HG03280 (cell line): Measurements from ENCODE around the gene SIRT6.
"Not testable (repeated sequence)": the region's sequence is repeated elsewhere in the genome, so short reads cannot be mapped to it uniquely, and the experiment has no call there.

Source experiments
- ATAC-seq: cut with Tn5 transposase; IDR thresholded peaks from one replicate; pipeline ENCODE4 v1.9.1; 2021; ENCODE audit warnings: mild to moderate bottlenecking, moderate library complexity; ENCODE audit not compliant: unreplicated experiment

The SIRT6 gene

GRCh38 chr19:4138445-4138844, 43.9 kb downstream of the SIRT6 start:
- no peak for ATAC-seq

GRCh38 chr19:4136680-4137088, 45.7 kb downstream of the SIRT6 start:
- no peak for ATAC-seq

GRCh38 chr19:4135386-4135785, 47.0 kb downstream of the SIRT6 start:
- not testable (repeated sequence) for ATAC-seq

- ATAC-seq, result no peak
These were observed 48.0 kb downstream of the SIRT6 start for GRCh38 chr19:4134351-4134750.

GRCh38 chr19:4130744-4131438, 51.5 kb downstream of the SIRT6 start:
- no peak for ATAC-seq

GRCh38 chr19:4129050-4129449, 53.3 kb downstream of the SIRT6 start:
- ATAC-seq, result not testable (repeated sequence)

GRCh38 chr19:4127322-4127721, 55.0 kb downstream of the SIRT6 start:
- ATAC-seq, result not testable (repeated sequence)

- no peak for ATAC-seq
These were observed 57.7 kb downstream of the SIRT6 start for GRCh38 chr19:4124638-4125037.
